ENCODE measurements around the gene NEUROG2.

NEUROG2 gene

GRCh38 chr4:112510291-112511092, 5.5 kb downstream of the NEUROG2 start:
- H3K4me1 Mint-ChIP-seq: peaks cover 43% of the 10 kb centered on the region
- no peak overlapping the region for H3K27ac Mint-ChIP-seq
- peak; percentile 24 for DNase-seq
- H3K4me3 Mint-ChIP-seq: peak overlapping the region; percentile 59
- H3K27me3 Mint-ChIP-seq (ENCODE audit: low read depth, poor library complexity): peaks cover 100% of the 10 kb centered on the region
- no peak for TF ChIP-seq CTCF (IDR thresholded peaks at IDR 0.05)
- no peaks in the 10 kb centered on the region for H3K36me3 Mint-ChIP-seq (ENCODE audit: low read depth)
- peaks cover 4% of the 10 kb centered on the region for H3K9me3 Mint-ChIP-seq

GRCh38 chr4:112509243-112510141, 6.5 kb downstream of the NEUROG2 start:
- DNase-seq: peak; percentile 39
- H3K4me1 Mint-ChIP-seq: peaks cover 36% of the 10 kb centered on the region
- peaks cover 98% of the 10 kb centered on the region for H3K27me3 Mint-ChIP-seq (ENCODE audit: low read depth, poor library complexity)
- peaks cover 4% of the 10 kb centered on the region for H3K9me3 Mint-ChIP-seq
- peak overlapping the region; percentile 74 for H3K4me3 Mint-ChIP-seq
- no peaks in the 10 kb centered on the region for H3K36me3 Mint-ChIP-seq (ENCODE audit: low read depth)
- H3K27ac Mint-ChIP-seq: no peak overlapping the region
- no peak for TF ChIP-seq CTCF (IDR thresholded peaks at IDR 0.05)

GRCh38 chr4:112508356-112508755, 7.6 kb downstream of the NEUROG2 start:
- TF ChIP-seq CTCF (IDR thresholded peaks at IDR 0.05): no peak
- DNase-seq: no peak
- Mint-ChIP-seq H3K4me3 (no peak overlapping the region), H3K9me3 (peaks cover 4% of the 10 kb centered on the region), H3K36me3 (ENCODE audit: low read depth) (no peaks in the 10 kb centered on the region), H3K27ac (no peak overlapping the region), H3K27me3 (ENCODE audit: low read depth, poor library complexity) (peaks cover 89% of the 10 kb centered on the region), H3K4me1 (peaks cover 29% of the 10 kb centered on the region)

GRCh38 chr4:112504807-112505206, 11.2 kb downstream of the NEUROG2 start:
- Mint-ChIP-seq H3K4me3 (no peak overlapping the region), H3K4me1 (peaks cover 15% of the 10 kb centered on the region), H3K27ac (no peak overlapping the region), H3K36me3 (ENCODE audit: low read depth) (no peaks in the 10 kb centered on the region), H3K27me3 (ENCODE audit: low read depth, poor library complexity) (peaks cover 69% of the 10 kb centered on the region), H3K9me3 (peaks cover 4% of the 10 kb centered on the region)
- no peak for DNase-seq
- no peak for TF ChIP-seq CTCF (IDR thresholded peaks at IDR 0.05)

GRCh38 chr4:112502871-112503270, 13.1 kb downstream of the NEUROG2 start:
- Mint-ChIP-seq H3K36me3 (ENCODE audit: low read depth) (no peaks in the 10 kb centered on the region), H3K4me1 (no peaks in the 10 kb centered on the region), H3K27ac (no peak overlapping the region), H3K4me3 (no peak overlapping the region), H3K27me3 (ENCODE audit: low read depth, poor library complexity) (peaks cover 57% of the 10 kb centered on the region), H3K9me3 (peaks cover 10% of the 10 kb centered on the region)
- TF ChIP-seq CTCF (IDR thresholded peaks at IDR 0.05): no peak
- DNase-seq: no peak

Measured in nephron progenitor cell (in vitro differentiated cells).